HG03064 (cell line): ENCODE measurements around the gene SNAPC5.
"Not testable (repeated sequence)": the region's sequence is repeated elsewhere in the genome, so short reads cannot be mapped to it uniquely, and the experiment has no call there.

Experiments used
- ATAC-seq: cut with Tn5 transposase; IDR thresholded peaks from one replicate; pipeline ENCODE4 v1.9.1; 2021; ENCODE audit warnings: low read depth; ENCODE audit not compliant: unreplicated experiment

The SNAPC5 gene

GRCh38 chr15:66494262-66494661, 3.3 kb downstream of the SNAPC5 start:
- no peak for ATAC-seq

GRCh38 chr15:66491846-66492245, 5.7 kb downstream of the SNAPC5 start:
- no peak for ATAC-seq

GRCh38 chr15:66489179-66489791, 8.3 kb downstream of the SNAPC5 start:
- no peak for ATAC-seq

GRCh38 chr15:66488525-66488924, 9.0 kb downstream of the SNAPC5 start:
- no peak for ATAC-seq

GRCh38 chr15:66486887-66487286, 10.7 kb downstream of the SNAPC5 start:
- ATAC-seq: no peak

GRCh38 chr15:66484539-66485112, 12.9 kb downstream of the SNAPC5 start:
- no peak for ATAC-seq

- ATAC-seq: no peak
Observed at GRCh38 chr15:66483131-66483566, 14.4 kb downstream of the SNAPC5 start.

GRCh38 chr15:66482539-66482938, 15.0 kb downstream of the SNAPC5 start:
- ATAC-seq: no peak

- ATAC-seq: no peak
Observed at GRCh38 chr15:66481107-66481856, 16.3 kb downstream of the SNAPC5 start.

GRCh38 chr15:66480267-66480666, 17.3 kb downstream of the SNAPC5 start:
- ATAC-seq: no peak

- no peak for ATAC-seq
Observed at GRCh38 chr15:66477011-66477410, 20.6 kb downstream of the SNAPC5 start.

GRCh38 chr15:66476535-66476934, 21.0 kb downstream of the SNAPC5 start:
- ATAC-seq: no peak

GRCh38 chr15:66474963-66475362, 22.6 kb downstream of the SNAPC5 start:
- no peak for ATAC-seq

GRCh38 chr15:66474135-66474534, 23.4 kb downstream of the SNAPC5 start:
- no peak for ATAC-seq

- ATAC-seq: peak; percentile 84
Observed at GRCh38 chr15:66472176-66472999, 25.2 kb downstream of the SNAPC5 start.

- not testable (repeated sequence) for ATAC-seq
Observed at GRCh38 chr15:66470825-66471224, 26.7 kb downstream of the SNAPC5 start.

- ATAC-seq: not testable (repeated sequence)
Observed at GRCh38 chr15:66467162-66468040, 30.2 kb downstream of the SNAPC5 start.

- ATAC-seq: not testable (repeated sequence)
Observed at GRCh38 chr15:66465294-66465693, 32.3 kb downstream of the SNAPC5 start.

- no peak for ATAC-seq
Observed at GRCh38 chr15:66462627-66463026, 34.9 kb downstream of the SNAPC5 start.

GRCh38 chr15:66461917-66462316, 35.6 kb downstream of the SNAPC5 start:
- ATAC-seq: no peak
